ENCODE results near the gene SYNM.
"Not testable (repeated sequence)": the region's sequence is repeated elsewhere in the genome, so short reads cannot be mapped to it uniquely, and the experiment has no call there.

The SYNM gene

GRCh38 chr15:99106417-99107220 lies 1.7 kb downstream of the SYNM start:
- DNase-seq = no peak

GRCh38 chr15:99108993-99109392 lies 4.1 kb downstream of the SYNM start:
- DNase-seq = no peak

- DNase-seq = no peak
Observed at GRCh38 chr15:99109555-99110021, 4.7 kb downstream of the SYNM start.

GRCh38 chr15:99110093-99110492 lies 5.2 kb downstream of the SYNM start:
- DNase-seq = no peak

GRCh38 chr15:99110581-99111320 lies 5.9 kb downstream of the SYNM start:
- DNase-seq = no peak

- DNase-seq = not testable (repeated sequence)
Observed at GRCh38 chr15:99111641-99112040, 6.8 kb downstream of the SYNM start.

- no peak for DNase-seq
Observed at GRCh38 chr15:99113547-99114271, 8.8 kb downstream of the SYNM start.

GRCh38 chr15:99114511-99115299 lies 9.8 kb downstream of the SYNM start:
- DNase-seq = no peak

- DNase-seq = no peak
Observed at GRCh38 chr15:99115300-99116215, 10.7 kb downstream of the SYNM start.

- no peak for DNase-seq
Observed at GRCh38 chr15:99117111-99117510, 12.2 kb downstream of the SYNM start.

- no peak for DNase-seq
Observed at GRCh38 chr15:99117563-99118257, 12.8 kb downstream of the SYNM start.

- no peak for DNase-seq
Observed at GRCh38 chr15:99118258-99118632, 13.4 kb downstream of the SYNM start.

GRCh38 chr15:99118801-99119546 lies 14.1 kb downstream of the SYNM start:
- no peak for DNase-seq

- DNase-seq = no peak
Observed at GRCh38 chr15:99120050-99120777, 15.3 kb downstream of the SYNM start.

- DNase-seq = no peak
Observed at GRCh38 chr15:99121207-99121606, 16.3 kb downstream of the SYNM start.

GRCh38 chr15:99121691-99122410 lies 17.0 kb downstream of the SYNM start:
- no peak for DNase-seq

GRCh38 chr15:99122831-99123712 lies 18.2 kb downstream of the SYNM start:
- no peak for DNase-seq
